SK-MEL-5 (cell line): ENCODE measurements around the gene REX1BD. TPM values are rescaled to one million over a fixed set of nuclear protein-coding genes. Genes with fewer than 3 reads are reported as not detected.
"Not testable (repeated sequence)": the region's sequence is repeated elsewhere in the genome, so short reads cannot be mapped to it uniquely, and the experiment has no call there.

ENCODE experiments used
- DNase-seq: peaks from one replicate; pipeline ENCODE4 v3.0.0-alpha.2; 2016; ENCODE audit warnings: low read depth, low spot score
- in situ Hi-C: cut with HindIII; loops from 2 replicates; pipeline ENCODE4 v1.10.0; 2016; ENCODE audit warnings: low sequenced_read_pairs, high pct_unique_total_duplicates, low pct_unique_long_range_greater_than_20kb
- total RNA-seq: library from RNA; depleted of rRNA; stranded (reverse); fragments of >200 nt; shearing (Covaris generic); gene quantifications from 2 replicates; pipeline ENCODE4 v1.2.3, GENCODE V29; 2014

Gene REX1BD
- total RNA-seq, 1 experiment from 2014 or later: 28.8 TPM

DNA sequence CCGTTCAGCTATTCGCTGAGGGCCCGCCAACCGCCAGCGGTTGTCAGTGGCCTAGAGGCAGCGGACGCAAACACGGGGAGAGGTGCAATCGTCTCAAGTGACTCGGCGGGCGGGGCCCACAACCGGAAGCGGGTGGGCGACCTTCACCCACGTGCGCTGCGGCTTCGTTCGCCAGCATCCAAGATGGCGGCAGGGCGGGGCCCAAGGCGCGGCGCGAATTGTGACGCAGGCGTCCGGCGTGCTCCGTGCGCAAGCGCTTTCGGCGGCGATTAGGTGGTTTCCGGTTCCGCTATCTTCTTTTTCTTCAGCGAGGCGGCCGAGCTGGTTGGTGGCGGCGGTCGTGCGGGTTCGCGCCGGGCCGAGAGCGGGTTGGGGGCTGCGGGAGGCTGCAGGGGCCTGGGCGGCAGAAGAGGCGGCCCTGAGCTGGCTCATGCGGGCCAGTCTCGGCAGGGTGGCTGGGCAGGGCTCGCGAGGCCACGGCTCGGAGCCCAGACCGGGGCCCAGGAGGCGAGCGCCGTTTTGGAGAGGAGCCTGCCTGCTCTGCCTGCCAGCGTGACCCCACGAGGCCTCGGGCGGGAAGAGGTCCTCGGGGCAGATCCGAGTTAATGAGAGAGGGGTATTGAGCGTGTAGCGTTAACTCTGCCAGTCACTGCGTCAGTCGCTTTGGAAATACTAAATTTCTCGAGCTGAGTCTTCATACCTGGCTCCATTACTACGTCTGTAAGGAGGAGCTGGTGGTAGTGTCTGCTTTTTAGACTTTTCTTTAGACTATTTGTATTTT, 16.8 kb upstream of the REX1BD start, which contains the start of gene UBA52:
TSS of gene UBA52 (plus strand) at position 294 of the 781 bp plus-strand sequence. CDS start 1,444 bp downstream, outside the sequence.
- peak; percentile 94 for DNase-seq

DNA sequence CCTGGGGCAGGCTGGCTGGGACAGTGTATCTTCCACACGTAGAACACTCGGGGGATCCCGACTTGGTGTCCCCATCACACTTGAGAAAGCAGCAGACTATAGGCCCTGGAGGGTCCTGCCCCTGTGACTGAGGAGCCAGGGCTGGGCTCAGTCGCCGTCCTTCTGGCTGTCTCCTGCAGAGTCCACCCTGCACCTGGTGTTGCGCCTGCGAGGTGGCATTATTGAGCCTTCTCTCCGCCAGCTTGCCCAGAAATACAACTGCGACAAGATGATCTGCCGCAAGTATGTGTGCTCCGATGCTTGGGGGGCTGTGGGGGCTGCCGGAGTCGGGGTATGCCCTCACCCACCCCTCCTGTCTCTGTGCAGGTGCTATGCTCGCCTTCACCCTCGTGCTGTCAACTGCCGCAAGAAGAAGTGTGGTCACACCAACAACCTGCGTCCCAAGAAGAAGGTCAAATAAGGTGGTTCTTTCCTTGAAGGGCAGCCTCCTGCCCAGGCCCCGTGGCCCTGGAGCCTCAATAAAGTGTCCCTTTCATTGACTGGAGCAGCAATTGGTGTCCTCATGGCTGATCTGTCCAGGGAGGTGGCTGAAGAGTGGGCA, 13.8 kb upstream of the REX1BD start:
- in situ Hi-C loops: no loop called here
- no peak for DNase-seq

More for the DNA sequence above, 16.8 kb upstream of the REX1BD start, which contains the start of gene UBA52:
- in situ Hi-C loops: no loop called here

DNA sequence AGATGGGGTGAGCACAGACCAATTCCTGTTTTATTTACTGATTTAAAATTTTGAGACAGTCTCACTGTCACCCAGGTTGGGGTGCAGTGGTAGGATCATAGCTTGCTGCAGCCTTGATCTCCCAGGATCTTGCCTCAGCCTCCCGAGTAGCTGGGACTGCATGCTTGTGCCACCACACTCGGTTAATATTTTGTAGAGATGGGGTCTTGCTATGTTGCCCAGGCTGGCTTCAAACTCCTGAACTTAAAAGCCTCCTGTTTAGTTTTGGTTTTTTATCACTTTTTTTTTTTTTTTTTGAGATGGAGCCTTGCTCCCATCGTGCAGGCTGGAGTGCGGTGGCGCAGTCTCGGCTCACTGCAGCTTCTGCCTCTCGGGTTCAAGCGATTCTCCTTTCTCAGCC, 12.2 kb upstream of the REX1BD start:
- no peak for DNase-seq
- in situ Hi-C loops: no loop called here

DNA sequence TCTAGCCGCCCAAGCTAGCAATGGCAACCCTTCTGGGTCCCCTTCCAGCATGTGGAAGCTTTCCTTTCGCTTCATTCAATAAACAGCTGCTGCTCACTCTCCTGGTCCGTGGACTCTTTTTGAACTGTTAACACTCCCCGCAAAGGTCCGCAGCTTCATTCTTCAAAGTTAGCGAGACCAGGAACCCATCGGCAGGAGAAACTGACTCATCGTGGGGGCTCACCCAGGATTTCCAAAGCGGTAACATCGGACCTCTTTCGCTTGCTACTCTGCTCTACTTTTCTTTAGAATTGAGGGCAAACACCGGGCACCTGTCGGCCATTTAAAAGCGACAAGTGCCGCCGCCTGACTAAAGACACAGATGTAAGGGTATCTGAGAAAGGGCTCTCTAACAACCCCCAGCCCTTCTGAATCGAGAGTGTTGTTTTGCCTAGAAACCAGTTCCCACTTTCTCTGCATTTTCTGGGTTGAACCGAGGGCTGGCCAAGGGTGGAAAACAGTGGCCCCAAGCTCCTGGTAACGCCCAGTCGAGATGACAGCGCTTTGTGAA, 11.2 kb upstream of the REX1BD start:
- no peak for DNase-seq

DNA sequence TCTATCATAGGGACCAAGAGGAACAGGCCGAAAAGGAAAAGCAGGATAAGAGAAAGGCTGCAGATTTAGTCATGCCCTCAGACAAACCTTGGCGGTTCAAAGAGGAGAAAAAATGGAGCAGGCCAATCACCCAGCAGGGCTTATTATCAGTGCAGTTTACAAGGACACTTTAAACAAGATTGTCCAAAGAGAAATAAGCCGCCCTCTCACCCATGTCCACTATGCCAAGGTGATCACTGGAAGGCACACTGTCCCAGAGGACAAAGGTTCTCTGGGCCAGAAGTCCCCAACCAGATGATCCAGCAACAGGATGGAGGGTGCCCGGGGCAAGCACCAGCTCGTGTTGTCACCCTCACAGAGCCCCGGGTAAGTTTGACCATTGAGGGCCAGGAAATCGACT, 8.3 kb upstream of the REX1BD start:
- in situ Hi-C loops: no loop called here
- no peak for DNase-seq

More for the DNA sequence above, 11.2 kb upstream of the REX1BD start:
- in situ Hi-C loops: no loop called here

DNA sequence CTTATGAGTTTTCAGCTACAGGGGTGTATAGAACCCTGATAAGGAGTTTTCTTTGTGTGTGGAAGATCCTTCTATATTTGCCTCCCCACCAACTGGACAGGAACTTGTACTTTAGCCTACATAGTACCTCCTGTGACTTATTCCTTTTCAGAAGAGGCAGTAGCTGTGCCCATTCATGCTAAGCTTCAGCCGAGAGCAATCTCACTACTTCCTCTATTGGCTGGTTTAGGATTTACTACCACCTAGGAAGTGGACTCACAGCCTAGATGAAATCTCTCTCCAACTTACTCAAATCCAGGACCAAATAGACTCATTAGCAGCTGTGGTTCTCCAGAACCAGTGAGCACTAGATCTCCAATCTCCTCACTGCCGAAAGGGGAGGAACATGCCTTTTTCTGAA, 2.3 kb upstream of the REX1BD start:
- in situ Hi-C loops: no loop called here
- DNase-seq: peak; percentile 23

DNA sequence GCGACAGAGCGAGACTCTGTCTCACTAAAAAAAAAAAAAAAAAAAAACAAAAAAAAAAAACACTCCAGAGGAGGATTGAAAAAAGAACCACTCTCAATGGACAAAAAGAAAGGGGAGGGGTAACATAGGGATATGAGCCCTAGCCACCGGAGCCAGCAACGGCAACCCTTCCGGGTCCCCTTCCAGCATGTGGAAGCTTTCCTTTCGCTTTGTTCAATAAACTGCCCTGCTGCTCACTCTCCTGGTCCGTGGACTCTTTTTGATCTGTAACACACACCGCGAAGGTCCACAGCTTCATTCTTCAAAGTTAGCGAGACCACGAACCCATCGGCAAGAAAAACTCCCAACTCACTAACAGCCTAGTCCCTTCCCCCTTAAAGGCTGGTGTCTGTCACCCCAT, 1.0 kb upstream of the REX1BD start:
- in situ Hi-C loops: no loop called here
- DNase-seq: no peak

DNA sequence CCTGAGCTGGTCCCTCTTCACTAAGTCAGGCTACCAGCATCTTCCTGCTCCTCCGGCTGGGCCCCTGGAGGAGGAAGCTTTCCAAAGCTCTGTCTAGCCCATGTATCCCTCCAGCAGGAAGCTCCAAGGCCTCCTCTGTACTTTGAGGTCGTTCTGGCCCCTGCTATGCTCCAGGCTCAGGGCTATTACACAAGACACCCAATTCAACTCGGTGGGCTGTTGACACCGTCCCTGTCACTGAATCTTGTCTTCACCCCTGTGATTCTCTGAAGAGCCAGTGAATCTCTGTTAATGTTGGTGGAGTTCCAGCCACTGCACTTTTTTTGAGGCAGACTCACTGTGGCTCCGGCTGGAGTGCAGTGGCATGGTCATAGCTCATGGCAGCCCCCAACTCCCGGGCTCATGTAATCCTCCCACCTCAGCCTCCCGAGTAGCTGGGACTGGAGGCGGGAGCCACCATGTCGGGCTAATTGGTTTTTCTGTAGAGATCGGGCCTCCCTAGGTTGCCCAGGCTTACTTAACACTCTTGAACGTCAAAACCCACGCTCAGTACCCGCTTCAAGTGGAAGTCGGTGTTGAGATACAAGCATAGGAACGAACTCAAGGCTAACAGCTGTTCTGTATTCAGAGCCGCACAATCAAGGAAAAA, 512 bp upstream of the REX1BD start:
- in situ Hi-C loops: no loop called here
- DNase-seq: no peak

DNA sequence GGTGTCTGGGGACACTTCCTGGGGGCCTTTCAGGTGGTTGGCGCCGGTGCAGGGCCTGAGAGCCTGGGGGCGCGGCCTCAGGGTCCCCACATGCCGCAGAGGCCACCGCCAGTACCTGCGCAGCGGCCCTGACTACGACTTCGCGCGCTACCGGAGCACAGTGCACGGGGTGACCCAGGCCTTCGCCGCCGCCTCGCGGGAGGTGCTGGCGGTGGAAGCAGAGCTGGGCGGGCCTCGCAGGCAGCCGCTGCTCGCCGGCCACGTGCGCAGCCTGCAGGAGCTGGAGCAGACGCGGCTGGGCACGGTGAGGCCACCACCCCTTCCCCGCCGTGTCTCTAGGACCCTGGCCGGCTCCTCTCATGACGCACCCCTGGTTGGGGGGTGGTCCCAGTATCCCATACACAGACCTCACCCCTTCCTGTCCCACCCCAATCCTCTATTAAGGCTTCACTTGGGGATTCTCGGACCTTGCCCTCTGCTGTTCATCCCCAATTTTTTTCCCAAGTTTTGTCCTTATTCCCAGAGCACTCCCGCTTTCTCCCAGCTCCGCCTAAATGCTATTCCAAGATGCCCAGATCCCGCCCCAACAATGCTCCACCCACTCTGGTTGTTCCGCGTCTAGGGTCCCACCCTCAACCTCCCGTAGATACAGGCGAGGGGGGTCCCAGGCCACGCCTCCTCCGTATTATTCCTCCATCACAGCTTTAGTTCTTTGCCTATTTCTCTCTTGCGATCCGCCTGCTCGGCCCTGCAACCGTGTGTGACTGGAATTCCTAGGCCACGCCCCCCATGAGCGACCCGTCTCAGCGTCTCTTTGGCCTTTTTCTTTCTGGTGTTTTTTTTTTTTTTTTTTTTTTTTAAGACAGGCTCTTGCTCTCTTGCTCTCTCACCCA, 1.0 kb downstream of the REX1BD start:
- peak; percentile 78 for DNase-seq
- in situ Hi-C loops: no loop called here

DNA sequence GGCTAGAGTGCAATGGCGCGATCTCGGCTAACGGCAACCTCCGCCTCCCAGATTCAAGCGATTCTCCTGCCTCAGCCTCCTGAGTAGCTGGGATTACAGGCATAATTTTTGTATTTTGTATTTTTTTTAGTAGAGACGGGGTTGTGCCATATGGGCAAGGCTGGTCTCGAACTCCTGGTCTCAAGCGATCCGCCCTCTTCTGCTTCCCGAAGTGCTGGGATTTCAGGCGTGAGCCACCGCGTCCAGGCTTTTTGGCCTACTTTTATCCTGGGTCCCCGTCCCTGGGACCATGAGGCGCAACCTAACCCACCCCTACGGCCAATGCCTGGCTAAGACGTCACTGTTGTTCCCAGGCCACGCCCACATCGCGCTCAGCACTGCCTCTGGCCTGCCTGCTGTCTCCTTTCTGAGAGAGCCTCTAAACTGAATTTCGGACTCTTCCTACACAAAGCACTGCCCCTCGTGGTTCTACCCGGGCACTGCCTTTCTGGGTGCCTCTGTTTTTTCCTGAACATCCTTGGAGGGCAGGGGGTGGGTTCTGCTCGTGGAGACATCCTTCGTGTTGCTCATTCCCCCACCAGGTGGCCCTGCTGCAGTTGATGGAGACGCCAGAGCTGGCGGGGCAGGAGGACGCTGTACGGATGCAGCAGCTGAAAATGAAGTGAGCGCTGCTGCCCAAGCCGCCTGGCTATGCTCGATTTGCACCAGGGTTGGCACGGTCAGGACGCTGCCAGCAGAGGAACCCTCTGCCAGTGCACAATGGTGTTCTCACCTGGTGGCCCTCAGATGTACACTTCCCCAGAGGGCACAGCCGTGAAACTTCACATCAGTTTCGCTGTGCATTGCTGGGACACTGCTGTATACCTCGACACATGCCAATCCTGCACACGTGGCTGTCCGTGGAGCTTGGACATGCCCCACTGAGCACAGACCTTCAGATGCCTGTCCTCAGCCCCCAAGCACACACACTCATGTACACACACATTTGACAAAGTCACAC, 2.0 kb downstream of the REX1BD start:
- in situ Hi-C loops: no loop called here
- peak; percentile 90 for DNase-seq

DNA sequence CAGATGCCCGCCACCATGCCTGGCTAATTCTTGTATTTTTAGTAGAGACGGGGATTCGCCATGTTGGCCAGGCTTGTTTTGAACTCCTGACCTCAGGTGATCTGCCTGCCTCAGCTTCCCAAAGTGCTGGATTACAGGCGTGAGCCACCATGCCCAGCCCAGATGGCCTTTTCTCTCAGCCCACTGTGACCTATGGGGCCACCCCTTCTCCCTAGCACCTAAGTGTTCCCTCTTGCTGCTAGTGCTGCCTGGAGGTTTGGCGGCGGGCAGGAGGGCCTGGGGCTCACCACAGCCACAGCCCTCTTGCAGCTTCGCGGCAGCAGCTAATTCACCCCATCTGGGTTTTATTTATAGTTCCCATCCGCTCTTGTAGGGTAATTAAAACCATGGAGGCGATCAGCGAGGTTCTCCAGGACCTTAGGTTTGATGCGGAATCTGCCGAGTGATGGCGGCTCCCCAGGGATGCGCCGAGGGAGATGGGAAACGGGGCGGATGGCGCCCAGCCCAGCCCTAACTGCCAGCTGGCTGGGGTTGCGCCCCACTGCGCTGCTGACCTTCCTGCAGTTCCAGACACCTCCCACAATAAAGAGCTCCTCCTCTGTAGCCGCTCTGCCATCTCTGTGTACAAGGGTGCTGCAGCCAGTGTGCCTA, 3.3 kb downstream of the REX1BD start:
- no peak for DNase-seq
- in situ Hi-C loops: no loop called here

DNA sequence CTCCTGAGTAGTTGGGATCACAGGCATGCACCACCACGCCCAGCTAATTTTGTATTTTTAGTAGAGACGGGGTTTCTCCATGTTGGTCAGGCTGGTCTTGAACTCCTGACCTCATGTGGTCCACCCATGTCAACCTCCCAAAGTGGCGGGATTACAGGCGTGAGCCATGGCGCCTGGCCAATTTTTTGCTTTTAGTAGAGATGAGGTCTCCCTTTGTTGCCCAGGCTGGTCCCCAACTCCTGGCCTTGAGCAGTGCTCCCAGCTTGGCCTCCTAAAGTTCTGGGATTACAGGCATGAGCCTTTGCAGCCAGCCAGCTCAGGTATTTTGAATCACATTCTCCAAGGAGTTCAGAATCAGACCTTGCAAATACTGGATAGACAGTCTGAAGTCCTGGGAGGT, 4.1 kb downstream of the REX1BD start:
- DNase-seq, in situ Hi-C loops: not testable (repeated sequence)

DNA sequence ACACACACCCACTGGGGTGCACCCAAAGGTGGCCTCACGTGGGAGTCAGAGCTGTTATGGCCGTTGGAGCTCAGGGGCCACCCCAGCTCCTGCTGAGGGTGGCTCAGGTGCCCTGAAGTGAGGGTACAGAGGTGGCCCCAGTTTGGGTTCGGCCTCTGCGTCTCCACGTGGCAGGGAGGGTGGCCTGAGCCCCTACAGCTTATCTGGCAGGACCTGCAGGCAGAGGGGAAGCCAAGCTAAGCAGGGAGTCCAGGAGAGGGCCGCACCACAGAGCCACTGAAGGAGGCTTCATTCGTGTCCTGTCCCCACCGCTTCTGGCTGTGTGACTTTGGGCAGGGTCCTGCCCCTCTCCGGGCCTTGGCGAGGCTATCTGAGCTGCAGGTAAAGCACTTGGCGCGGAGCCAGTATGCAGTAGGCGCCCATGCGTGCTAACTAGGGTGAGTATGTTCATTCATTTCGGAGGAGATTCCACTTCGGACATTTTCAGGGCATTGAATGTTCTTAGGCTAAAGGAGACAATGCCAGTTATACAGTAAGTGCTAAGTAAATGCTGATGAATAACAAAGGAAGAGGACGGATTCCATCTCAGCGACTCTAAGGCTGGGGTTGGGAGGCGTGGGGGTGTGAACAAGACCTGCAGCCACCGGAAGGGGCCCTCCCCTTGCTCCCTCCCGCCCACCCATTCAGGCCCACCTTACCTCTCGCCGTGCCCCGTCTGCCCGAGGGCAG, 4.9 kb downstream of the REX1BD start:
- DNase-seq: no peak
- in situ Hi-C loops: no loop called here

DNA sequence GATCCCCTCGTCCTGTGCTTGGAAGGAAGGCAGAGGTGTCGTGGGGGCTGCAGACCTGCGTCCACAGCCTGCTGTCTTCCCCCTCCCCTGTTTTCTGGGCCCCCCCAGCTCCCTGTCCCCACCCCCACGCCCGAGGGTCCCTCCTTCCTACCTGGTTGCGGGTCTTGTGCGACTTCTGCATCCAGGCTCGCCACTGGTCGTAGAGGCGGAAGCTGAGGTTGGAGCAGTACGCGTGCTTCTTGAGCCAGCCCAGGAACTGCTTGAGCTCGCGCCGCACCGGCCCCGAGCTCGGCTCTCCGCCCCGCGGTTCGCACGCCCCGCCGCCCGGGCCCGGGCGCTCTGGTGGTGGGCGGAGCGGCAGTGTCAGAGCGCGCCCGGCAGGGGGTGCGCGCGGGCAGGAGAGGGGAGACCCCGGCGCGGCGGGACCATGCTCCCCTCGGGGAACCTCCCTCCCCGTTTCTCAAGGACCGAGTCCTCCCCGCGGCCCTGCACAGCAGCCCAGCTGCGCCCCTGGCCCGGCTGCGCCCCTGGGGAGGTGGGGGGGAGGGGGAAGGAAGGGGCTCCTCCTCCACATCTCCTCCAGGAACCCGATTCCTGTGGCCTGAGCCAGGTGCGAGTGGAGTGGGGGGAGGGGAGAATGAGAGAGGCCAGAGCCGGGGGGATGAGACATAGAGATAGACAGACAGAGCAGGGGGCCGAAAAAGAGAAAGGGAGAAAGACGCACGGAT, 5.7 kb downstream of the REX1BD start:
- peak; percentile 50 for DNase-seq
- in situ Hi-C loops: no loop called here
